ENCODE data around the gene AGBL4.

Gene AGBL4

DNA sequence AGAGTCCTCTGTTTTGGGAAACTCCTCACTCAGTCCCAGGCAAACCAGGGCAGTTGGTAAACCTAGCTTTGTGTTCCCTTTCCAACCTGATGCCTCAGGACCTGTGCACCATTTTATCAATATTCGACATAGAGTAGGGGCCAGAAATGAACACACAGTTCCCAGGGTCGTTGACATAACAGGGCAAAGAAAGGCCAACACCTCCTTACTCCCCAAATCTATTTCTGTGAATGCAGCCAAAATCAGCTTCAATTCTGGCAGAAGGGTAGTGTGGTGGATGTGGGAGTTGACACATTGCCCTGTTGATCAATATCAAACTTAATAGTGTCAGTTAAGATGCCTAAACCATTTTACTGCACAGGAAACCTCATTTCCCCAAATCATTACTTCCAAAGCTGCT is 1447.2 kb downstream of the AGBL4 start:
- DNase-seq (ENCODE audit: low read depth): no peak

DNA sequence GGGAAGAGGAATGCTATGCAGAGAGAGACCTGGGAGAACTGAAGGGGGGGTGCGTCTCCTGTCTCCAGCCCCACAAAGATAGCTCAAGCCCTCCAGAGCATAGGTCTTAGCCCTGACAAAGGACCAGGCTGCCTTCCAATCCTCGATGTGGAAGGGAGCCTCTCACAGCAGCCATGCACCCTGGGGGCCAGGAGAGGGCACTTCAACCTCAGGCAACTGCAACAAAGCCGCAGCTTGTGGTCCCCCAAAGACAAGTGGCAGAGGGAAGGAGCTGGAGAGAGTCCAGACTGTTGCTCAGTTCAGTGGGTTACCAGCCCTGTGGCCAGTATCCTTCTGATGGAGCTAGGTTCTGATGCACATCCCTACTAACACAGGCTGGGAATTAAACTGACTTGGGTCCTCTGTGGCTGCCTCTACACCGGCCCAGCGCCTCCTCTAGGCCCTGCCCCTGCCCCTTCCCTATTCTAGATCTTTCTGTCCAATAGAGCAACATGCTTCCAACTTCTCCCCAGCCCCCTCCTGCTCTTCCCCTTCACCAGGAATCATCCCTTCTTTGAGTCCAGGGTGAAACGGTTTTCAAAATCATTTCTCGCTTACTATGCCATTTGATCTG is 1451.0 kb downstream of the AGBL4 start:
- peak; percentile 7 for DNase-seq (ENCODE audit: low read depth)

DNA sequence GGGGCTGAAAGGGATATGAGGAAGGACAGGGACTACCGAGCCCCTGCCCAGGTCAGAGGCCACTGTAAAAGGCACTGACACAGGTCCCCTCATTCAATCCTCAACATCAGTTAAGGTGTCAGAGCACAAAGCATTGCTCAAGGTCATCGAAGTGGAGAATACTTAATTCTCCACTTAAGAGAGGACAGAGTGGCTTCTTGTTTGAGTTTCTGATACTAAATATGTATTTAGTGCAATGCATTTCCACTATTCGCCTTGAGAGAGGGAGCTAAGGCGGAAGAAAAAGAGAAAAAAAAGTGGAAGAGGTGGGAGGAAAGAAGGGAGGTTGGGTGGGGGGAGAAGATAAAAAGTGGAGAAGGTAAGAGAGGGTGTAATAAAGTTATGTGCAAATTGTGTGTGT is 1451.6 kb downstream of the AGBL4 start:
- no peak for DNase-seq (ENCODE audit: low read depth)

DNA sequence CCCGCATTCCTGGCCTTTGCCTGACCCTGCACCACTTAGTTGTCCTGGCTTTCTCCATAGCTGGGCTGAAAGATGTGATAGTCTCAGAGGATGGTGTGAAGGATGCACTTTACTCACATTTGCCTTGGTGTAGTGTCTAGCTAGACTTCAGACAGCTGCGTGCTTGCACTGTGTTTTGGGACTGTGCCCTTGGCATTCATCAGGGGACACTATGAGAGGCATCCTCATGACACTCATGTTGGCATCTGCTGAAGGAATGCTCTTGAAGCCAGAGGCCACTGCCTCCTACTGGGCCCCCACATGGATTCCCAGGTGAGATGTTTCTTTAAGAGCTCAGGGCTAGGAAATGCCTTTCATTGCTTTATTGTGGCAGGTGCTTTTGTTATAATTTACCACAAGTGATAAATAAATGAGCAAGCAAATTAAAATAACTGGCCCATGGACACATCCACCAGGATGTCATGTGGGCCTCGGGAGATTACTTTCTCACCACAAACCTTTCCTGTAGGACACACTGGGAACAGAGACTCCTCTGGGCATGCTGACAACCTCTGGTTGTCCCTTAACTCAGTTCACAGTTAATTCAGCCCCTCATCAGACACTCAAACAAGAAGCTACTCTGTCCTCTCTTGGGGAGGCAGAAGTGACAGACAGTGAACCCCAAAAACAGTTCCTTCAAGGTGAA is 1452.3 kb downstream of the AGBL4 start:
- no peak for DNase-seq (ENCODE audit: low read depth)

DNA sequence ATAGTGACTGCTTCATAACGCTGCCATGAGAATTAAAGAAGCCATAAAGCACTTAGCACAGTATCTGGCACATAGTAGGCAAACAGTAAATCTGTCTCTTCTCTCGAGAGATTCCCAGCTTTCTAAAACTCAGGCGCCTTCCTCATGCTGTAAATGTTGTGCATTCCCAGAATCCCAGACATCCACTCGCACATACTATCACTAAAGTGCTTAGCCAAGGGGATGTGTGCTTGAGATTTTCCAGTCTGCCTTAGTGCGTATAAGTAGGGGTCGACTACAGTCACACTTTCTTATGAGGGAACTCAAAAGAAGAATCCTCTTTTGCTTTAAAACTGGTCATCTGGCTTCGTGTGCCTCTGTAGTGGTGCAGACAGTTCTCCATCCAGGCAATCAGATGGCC is 1453.2 kb downstream of the AGBL4 start:
- no peak for DNase-seq (ENCODE audit: low read depth)

DNA sequence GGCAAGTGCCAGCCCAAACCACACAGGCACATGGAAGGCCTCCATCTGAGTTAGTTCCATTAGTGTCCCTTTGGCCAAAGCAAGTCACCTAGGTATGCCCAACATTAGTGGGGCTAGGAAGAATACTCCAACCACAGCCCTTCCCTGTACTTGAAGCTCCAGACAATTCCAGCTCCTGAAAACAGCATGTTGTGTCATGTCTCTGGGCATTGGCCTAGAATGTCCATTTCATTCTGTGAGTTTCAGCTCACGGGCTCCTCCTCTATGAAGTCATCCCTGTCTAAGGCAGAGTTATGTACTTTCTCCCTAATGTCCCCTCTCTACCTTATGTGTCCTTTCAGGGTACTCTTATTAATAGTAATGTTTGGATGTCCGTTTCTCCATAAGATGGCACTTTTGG is 1455.3 kb downstream of the AGBL4 start:
- no peak for DNase-seq (ENCODE audit: low read depth)

DNA sequence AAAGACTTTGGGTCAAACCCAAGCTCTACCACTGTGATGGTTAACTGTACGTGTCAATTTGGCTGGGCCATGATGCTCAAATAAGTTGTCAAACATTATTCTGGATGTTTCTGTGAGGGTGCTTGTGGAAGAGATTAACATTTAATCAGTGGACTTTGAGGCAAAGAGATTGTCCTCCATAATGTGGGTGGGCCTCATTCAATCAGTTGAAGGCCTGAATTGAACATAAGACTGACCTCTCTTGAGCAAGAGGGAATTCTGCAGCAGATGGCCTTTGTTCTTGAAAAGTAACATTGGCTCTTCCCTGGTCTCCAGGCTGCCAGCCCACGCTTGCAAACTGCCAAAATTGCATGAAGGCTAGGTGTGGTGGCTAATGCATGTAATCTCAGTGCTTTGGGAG is 1457.3 kb downstream of the AGBL4 start:
- no peak for DNase-seq (ENCODE audit: low read depth)

DNA sequence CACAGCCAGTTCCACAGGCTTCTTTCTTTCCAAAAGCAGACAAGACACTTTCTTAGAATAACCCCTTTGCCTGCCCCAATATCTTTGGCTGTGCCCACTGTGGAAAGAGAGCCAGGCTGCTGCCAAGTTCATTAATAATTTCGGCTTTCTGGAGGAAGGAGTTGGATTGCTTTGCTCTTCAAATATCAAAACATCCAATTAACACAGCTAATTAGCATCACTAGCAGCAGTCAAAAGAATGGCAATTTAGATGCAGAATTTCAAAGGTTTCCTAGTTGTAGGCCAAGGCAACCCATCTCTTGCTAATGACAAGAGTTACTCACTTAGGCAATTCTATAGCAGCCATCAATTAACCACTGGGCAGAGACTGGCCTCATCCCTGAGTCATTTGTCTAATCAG is 1460.7 kb downstream of the AGBL4 start:
- DNase-seq (ENCODE audit: low read depth): no peak

DNA sequence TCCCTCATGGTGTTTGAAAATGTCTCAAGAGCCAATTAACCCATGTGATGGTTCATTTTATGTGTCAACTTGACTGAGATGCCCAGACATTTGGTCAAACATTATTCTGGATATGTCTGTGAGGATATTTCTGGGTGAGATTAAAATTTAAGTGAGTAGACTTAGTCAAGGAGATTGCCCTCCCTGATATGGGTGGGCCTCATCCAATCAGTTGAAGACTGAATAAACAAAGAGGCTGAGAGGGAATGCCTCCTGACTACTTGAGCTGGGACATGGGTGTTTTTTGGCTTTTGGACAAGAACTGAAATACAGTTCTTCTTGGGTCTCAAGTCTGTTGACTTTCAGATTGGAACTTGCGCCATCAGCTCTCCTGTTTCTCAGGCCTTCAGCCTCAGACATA is 1462.3 kb downstream of the AGBL4 start:
- DNase-seq (ENCODE audit: low read depth): no peak

DNA sequence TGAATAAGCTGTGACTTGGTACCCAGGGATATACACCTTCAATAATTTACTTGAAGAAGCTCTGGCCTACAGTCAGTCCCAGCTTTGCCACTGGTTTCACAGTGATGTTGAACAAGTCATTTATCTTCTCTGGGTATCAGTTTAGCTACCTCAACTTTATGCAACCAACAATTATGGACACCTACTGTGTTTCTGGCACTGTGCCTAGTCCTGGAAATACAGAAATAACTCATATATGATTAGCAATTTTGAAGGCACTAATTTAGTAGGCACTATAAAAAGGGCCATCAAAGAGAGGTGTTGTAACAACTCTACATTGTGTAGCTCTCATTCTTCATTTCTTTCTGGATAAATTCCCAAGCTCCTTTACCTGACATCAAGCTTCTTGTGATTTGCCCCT is 1463.2 kb downstream of the AGBL4 start:
- DNase-seq (ENCODE audit: low read depth): no peak

DNA sequence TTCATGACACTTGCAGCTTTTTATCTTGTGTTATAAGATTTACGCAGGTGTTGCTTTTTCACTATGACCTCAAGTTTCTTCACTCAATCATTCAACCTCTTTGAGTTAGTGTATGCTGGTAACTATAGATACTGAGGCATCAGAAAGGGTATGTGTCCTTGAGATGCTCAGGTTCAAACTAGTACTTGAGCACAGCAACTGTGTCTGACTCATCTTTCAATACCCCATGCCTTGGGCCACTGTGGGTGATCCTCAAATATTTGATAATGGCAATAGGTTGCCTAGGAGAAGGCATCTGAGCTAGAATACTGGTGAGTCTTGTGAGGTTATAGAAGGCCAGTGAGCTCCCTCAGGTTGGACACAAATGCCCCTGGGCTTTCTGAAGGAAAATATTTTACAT is 1463.6 kb downstream of the AGBL4 start:
- no peak for DNase-seq (ENCODE audit: low read depth)

DNA sequence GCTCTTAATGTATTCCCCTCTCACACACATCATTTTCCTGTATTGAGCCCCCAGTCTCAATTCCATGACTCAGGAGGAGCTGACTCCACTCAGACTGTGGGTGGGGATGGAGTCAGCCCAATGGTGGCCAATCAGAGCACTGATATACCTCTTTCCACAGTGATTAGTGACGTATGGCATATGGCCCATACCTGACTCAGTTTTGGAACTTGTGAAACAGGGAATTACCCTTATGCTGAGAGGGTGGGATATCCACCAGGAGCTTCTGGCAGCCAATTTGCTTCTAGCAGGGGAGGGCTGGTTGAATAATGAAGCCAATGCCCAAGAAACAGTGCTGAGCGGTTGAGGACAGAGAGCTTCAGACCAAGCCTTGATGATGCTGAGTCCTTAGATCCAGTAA is 1465.4 kb downstream of the AGBL4 start:
- no peak for DNase-seq (ENCODE audit: low read depth)

DNA sequence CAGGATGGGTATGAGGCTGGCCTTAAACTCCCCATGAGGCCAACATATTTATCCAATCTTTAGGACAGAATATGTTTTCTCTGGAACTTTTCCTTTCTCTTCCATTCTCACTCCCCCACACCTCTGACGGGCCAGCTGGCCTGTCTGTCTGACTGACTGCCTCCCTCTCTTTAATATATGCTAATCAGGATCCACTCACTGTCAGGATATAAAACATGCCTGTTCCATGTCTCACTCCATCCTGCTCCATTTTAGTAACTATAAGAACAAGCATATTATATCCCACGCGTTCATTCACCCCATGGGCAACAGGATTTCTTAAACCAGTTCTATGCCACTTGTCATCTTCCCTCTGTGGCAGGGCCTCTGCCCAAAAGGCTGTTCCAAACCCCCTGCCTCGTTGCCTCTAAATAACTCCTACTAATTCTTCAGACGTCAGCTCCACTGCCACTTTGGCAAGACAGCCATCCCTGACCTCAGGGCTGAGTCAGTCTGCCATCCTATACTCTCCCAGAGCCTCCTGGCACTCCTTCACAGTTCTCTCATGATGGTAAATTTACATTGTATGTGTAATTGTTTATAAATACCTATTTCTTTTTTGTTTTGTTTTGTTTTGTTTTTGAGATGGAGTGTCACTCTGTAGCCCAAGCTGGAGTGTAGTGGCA is 1467.4 kb downstream of the AGBL4 start:
- no peak for DNase-seq (ENCODE audit: low read depth)

DNA sequence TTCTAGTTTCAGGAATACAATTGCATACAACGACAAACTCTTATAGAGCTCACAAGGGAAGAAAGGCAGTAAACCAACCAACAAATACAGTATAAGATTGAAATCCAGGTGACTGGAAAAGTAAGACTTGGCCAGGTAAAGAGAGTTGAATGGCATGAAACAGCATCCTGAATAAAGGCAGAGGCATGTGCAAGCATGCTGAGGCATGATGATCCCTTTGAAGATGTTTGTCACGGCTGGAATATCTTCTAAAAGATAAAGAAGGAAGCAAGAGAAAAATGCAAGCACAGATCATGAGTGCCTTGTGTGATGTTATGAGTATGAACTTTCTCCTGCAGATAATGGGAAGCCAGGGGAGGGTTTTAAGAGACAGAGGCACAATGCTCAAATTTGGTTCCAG is 1468.5 kb downstream of the AGBL4 start:
- no peak for DNase-seq (ENCODE audit: low read depth)

DNA sequence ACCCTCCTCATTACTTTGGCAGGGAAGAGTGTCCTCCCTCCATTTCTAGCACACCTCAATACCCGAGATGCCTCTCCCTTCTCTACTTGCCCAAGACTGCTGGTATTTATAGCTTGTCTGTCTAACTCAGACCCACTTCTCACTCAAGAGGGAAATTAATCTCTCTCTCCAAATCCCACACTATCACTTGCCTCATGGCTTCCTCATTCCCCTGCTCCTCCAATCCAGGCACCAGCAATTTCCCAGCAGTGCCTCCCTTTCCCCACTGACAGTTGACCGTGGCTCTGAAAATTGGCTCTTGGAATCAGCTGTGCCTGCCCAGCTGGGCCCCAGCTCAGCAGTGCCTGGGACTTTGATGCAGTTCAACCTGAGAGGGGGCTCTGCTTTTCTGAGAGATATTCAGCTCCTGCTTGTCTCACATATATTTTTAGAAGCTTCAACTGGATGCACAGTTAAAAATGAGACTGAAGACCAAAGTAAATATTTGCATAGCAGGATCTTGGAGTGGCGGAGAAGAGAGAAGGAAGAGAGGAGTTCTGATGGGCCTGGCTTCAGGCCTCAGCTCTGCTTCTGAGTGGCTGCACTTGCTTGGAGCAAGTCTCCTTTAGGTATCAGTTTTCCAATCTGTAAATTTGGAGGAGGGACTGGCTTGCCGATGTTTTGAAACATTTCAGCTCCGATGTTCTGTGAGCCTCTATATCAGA is 1470.7 kb downstream of the AGBL4 start:
- no peak for DNase-seq (ENCODE audit: low read depth)

DNA sequence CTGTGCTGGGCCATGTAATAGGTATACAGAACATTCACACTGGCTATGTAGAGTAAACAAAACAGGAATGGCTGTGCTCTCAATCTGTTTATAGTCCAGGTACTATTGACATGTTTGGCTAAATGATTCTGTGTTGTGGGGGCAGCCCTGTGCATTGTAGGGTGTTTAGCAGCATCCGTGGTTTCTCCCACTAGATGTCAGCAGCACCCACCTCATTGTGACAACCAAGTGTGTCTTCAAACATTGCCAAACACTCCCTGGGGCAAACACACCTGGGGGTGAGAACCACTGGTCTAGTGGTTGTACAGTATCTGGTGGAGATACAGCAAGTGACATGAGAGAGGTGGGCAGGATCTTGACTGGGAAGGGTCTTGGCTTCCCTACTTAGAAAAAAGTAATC is 1471.3 kb downstream of the AGBL4 start:
- no peak for DNase-seq (ENCODE audit: low read depth)

DNA sequence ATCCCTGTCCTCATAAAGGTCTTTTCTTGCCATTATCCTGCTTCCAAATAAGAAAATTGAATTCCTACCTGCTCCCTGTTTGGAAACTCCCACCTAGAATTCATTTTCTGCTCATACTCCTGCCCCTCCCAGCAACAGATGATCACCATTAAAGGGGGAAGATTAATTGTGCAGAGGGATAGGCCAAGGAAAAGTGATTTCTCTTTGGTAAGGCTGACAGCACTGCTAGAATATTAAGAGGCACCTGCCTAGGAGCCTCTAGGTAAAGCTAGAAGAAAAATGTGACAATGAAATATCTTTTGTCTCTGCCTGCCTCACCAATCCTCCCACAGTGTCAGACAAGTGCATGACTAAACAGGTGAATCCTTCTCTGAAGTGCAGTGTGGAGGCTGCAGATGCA is 1474.8 kb downstream of the AGBL4 start:
- DNase-seq (ENCODE audit: low read depth): no peak

DNA sequence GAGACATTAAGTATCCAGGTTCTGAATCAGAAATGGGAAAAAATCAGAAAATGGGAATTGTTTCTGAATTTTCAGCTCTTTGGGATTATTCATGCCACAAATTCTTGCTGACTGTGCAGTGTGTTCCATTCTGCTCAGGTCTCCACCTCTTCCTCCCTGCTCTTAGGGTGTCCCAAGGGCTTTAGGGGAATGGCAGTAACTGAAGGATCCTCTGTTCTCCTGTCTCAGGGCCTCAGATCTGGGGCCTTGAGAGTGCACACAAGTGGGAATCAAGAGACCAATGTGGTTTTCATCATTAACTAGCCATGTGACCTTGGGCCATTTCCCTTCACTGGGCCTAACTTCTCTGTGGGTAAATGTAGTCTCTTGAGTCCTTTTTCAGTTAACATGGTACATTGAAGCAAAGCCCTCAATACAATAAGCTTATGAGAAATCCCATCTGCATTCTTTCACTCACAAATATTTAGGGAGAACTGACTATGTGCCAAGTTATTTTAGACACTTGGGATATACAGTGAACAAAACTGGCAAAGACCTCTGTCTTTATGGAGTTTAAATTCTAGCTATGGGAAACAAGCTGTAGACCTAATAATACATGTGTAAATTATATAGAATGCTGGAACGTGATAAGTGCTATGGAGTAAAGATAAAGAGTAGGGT is 1476.1 kb downstream of the AGBL4 start:
- no peak for DNase-seq (ENCODE audit: low read depth)

DNA sequence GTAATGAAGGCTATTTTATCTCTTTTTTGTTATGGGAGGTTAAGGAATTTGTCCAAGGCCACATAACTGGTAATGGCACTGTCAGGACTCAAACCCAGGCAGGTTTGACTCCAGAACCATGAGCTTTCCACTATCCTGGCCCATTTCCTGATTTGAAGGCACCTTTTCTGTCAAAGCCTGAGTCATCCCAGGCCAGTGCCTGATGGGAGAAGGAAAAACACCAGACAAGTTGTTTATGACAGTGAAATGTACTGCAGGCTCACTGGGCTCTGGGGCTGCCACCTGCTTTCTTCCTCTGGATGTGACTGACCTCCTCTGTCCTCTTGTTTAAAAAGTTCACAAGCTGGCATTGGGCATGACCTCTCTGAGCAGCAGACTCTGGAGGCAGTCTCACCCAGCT is 1479.9 kb downstream of the AGBL4 start:
- no peak for DNase-seq (ENCODE audit: low read depth)

DNA sequence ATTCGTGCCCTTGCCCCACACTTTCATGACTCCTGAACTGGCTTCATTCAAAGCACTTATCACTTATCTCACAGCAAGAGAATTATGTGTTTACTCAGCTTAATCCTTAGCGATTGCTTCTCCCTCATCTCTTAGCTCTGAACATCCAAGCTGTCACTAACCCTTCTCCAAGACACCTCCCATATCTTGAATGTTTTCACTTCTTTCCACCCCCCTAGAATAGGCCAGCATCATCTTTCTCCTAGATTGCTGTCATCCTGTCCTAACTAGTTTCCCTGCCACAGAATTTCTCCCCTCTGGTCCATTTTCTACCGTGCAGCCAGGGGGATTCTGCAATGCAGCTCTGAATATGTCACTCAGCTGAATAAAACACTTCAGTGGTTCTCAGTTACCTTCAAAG is 1483.2 kb downstream of the AGBL4 start:
- DNase-seq (ENCODE audit: low read depth): no peak

DNA sequence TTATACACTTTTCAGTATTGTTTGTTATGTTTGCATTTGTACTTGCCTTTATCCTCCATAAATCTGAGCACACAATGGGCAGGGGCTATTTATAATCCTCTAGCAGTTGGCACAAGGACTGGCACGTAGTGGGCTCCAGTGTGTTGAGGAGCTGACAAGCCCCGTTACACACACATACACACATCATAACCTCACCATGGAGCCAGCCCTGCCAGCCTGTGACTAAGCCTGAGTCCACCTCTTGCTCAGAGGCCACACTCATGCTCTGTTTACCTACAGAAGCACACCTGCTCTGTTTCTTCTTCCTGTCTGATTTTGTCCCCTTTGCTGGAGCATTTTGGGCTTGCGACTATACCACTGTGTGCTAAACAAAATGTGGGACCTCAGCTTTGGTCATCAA is 1487.3 kb downstream of the AGBL4 start:
- no peak for DNase-seq (ENCODE audit: low read depth)

DNA sequence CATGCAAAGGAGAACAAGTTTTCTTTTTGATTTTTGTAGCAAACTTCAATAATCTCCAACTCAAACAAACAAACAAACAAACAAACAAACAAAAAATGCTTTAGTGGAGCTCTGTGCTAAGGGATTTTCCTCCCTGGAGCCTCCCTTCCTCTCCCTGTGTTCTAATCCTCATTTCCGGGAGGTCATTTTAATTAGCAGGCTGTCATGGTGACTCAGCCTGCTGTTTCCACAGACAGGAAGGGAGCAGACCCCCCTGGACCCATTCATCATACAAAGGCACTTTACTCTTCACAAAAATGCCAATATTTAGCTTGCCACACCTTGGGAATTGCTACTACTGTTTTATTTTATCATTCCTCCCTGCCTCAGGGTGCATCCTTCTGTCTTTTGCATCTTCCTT is 1490.8 kb downstream of the AGBL4 start:
- DNase-seq (ENCODE audit: low read depth): no peak
